ENCODE data around the gene NKIRAS2. TPM values are rescaled to one million over a fixed set of nuclear protein-coding genes. Genes with fewer than 3 reads are reported as not detected.

The NKIRAS2 gene
- total RNA-seq = 31.4 TPM

DNA sequence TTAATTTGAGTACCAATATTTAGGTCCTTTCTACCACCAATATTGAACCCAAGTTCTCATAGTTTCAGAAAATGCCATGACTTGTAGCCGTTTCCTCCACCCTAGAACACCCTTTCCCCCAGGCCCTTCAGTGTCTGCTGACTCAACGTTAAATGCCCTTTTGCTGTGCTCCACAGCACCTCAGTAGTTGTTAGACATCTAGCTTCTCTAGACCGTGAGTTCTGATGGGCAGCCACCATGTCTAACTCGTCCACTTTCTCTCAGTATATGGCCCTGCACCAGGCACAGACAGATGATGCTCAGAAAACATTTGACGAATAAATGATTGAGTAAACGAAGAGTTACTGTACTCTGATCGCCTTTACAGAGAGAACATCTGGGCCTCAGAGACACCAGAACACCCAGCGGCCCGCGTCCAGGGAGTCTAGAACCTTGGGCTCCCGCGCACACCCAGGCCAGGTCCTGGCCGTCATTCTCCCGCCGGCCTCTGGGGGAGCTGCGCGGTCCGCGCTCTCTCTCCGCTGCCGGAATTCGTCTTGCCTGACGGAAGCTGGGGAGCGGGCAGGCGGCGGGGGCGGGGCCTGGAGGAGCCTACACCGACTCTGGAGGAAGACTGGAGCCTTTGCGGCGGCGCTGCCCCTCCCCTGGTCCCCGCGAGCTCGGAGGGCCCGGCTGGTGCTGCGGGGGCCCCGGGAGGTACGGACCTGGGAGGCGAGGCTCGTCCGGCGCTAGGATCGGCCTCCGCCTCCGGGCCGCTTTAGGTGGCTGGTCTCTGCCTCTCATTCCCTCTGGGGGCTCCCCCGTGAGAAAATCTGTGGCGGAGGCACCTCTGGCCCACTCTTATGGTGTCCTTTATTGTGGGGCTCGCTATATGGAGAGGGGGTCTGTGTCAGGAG, at the start of gene NKIRAS2:
Gene NKIRAS2, plus strand, starts transcription at position 582 of the 896 bp plus-strand sequence. CDS start 1,488 bp downstream, outside the sequence.
- DNase-seq (ENCODE audit: low spot score in 2 of 2) = peak; percentile 89 to 94
- FAIRE-seq = no peak

DNA sequence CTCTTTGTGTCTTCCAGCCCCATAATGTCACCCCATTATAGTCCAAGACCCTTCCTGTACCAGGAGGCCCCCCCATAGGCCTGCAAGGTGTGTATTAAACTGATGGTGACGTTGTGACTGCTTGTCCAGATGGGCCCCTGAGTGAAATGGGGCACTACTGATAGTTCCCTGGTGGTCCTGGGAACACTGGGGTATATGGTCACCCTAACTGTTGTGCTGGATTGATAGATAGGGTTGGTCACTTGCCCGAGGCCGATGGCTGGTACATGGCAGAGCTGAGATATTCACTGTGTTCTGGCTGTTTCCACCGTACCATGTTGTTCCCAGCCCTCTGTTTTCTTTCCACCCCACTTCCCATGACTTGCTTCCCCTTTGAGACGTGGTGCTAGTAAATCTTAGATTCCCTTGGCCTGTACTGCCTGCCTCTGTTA, 49.0 kb upstream of the NKIRAS2 start:
- DNase-seq (ENCODE audit: low spot score in 2 of 2) (no peak), FAIRE-seq (no peak)

DNA sequence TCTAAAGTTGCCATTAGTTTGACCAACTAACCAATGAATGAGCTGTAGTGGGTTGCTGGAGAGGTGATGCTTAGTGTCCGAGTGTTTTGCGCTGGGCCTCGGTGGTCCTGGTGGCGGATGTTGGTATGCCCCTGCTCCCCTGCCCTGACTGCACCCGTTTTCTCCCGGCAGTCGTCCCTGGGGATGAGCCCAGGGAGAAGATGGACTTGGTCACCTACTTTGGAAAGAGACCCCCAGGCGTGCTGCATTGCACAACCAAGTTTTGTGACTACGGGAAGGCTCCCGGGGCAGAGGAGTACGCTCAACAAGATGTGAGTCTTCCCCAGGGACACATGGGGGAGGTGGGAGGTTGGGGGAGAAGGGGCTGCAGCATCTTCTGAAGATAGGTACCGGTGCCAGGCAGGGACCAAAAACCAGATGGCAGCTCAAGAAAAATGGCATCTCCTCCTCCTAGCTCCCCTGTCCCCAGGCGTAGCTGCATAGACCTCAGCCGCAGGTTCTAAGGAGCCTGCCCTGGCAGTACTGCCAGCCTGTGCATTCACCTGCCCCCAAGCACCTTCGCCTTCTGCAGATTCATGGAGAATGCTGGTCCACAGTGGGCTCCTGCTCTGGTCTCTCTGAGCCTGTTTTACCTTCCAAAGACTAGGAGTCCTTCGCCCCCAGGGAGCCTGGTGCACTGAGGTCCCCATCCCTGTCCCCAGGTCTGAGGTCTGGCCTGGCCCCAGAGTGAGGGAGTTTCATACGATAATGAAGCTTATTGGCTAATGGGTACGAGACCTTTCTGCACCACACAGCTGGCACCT, 48.0 kb upstream of the NKIRAS2 start:
- FAIRE-seq (no peak), DNase-seq (ENCODE audit: low spot score in 2 of 2) (no peak)

DNA sequence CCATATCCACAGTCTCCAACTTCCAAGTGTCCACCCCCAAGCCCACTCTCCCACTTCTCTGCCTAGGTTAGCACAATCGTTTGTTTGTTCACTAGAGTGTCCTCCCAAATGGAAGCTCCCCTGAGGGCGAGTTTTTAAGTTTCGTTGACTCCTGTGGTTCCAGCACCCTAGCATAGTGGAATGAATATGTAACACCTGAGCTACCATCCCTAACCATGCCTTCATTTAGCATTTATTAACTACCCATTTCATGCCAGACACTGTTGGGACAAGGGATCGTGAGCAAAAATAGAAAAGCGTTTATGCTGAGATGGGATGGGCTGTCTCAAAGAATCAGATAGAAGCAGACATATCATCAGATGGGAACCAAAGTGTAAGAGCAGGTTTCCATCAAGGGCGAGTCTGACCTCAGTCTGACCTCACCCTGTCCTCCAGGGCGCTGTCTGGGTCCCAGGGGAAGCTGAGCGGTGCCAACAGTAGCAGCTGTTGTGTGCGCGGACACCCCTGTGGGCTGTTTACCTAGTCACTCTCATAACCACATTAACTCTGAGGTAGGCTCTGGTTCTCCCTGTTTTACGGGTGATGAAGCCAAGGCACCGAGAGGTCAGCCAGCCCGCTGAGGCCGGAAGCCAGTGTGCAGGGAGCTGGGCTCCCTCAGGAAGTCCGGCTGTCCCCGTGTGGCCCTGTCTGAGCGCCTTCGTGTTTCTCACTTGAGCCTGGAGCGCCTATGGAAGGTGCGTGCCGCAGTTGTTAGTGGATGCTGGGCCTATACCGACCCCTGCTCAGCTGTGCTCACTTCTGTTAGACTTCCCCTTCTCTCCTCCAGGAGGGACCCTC, 47.1 kb upstream of the NKIRAS2 start:
- no peak for DNase-seq (ENCODE audit: low spot score in 2 of 2)
- FAIRE-seq = no peak

DNA sequence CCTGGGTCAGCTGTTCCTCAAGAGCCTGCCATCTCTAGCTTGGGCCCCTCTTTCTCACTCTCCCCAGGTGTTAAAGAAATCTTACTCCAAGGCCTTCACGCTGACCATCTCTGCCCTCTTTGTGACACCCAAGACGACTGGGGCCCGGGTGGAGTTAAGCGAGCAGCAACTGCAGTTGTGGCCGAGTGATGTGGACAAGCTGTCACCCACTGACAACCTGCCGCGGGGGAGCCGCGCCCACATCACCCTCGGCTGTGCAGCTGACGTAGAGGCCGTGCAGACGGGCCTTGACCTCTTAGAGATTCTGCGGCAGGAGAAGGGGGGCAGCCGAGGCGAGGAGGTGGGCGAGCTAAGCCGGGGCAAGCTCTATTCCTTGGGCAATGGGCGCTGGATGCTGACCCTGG, 46.5 kb upstream of the NKIRAS2 start:
- no peak for DNase-seq (ENCODE audit: low spot score in 2 of 2)
- no peak for FAIRE-seq

DNA sequence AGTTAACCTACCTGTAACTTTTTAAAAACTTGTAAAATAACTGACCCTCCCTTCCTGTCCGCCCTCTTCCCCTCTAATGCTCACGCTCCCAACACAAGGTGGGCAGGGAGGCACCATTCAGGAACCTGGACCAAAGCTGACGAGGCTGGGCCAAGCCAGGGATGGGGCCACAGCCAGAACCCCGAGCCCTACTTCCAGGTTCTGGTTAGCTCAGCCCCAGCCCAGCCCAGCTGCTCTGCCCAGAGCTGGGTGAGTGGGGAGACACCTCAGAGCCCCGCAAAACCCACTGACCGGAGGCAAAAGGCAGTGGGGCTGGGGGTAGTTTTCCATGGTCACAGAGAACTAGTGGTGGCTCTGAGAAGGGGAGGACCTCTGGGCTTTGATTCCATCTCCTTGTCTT, 45.9 kb upstream of the NKIRAS2 start:
- FAIRE-seq (no peak), DNase-seq (ENCODE audit: low spot score in 2 of 2) (no peak)

DNA sequence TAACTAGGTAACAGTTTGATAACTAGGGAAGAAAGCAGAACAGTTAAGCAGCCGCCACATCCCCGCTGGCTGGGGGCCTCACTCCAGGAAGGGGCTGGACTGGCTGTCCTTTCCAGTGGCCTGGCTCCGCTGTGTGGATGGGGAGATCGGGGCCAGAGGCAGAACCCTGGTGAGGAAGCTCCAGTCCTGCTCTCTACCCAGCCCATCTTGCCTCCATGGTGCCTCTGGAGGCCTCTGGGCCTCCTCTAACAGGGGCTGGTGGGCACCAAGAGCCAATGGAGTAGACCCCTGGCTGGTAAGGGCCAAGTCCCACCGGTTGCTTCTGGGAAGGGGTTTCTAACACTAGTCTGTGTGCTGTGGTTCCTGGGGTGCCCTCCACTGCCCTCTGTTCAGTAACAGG, 45.2 kb upstream of the NKIRAS2 start:
- no peak for DNase-seq (ENCODE audit: low spot score in 2 of 2)
- no peak for FAIRE-seq

DNA sequence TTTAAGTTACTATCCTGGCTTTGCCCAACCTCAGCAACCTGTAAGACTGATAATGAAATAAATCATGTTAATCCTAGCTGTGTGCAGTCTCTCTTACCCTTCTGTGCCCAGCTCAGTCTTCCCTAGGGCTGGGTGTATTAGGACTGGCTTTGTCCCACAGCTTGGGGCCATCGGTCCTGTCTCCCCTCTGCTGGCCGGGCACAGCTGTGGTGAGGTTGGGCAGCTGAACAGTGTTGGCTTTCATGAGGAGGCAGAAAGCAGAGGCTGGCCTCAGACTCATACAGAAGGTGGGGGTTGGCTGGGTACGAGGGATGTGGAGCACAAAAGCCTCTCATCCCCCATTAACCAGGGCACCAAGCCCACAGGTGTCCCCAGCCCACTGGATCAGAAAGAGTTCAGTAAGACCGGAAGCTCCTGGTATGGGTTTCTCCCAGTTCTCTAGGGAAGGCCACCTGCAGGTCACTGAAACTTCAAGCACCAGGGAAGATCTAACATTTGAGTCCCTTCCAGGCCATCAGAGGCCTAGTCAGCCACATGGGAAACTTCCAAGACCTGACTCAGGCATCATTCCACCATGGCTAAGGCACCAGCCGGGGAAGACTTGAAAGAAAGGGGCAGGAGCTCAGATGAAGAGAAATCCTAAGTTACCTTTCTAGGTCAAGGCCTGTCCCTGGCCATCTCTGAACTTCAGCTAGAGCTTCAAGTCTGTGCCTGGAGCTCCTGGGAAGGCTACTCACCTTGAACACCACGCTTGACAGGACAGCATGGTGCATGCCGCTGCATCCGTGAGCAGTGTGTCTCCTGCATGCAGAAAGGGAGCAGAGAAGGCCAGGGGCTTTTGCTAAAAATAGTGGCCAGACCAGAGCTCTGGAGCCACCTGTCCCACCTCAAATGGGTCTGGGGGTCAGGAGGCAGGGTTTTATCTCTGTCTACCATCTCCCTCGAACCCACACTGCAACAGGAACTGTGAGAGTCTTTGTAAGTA, 44.5 kb upstream of the NKIRAS2 start:
- no peak for FAIRE-seq
- peak in 1 of 2 donors; percentile 39 for DNase-seq (ENCODE audit: low spot score in 2 of 2)

DNA sequence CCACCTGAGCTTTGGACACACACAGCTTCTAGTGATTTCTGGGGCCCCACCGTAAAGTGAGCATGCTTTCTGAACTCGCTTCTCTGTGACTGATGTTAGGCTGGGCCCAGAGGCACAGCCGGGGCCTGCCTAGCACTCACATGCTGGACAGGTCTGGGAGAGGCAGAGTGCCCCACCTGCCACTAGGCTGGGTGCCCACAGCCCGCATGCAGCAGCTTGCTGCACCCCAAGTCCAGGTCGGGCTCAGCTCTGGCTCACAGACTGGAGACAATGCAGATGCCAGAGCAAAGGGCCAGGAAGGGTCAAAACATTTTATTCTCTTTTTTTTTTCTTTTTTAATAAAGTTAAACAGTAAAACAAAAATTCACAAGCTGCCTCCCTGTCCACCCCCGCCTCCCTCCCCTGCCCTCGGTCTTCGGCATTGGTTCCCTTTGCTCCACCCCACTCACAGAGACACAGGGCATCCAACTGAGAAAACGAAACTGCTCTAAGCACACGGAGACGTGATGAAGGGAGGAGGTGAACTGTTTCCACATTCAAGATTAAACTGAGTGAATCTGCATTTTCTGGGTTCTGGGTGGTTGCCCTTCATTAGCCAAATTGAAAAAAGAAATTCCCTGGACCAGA, 43.6 kb upstream of the NKIRAS2 start:
- FAIRE-seq (no peak), DNase-seq (ENCODE audit: low spot score in 2 of 2) (no peak)

DNA sequence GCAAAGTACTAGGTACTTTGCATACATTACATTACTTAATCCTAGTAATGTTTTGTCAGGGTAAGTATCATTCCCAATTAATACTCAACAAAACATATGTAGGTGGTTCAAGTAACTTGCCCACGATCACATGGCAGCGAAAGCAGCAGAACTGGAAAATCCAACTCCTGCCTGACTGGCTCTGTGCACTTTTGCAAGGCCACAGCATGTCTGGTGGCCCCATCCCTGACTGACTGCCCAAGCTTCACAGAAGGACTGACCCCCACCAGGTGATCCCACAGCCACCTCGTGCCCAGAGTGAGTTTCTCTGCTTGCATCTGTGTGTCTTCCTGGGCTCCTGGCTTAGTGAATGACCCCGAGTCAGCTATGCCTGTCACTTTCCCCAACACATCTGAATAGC, 41.9 kb upstream of the NKIRAS2 start:
- no peak for DNase-seq (ENCODE audit: low spot score in 2 of 2)
- FAIRE-seq = no peak

DNA sequence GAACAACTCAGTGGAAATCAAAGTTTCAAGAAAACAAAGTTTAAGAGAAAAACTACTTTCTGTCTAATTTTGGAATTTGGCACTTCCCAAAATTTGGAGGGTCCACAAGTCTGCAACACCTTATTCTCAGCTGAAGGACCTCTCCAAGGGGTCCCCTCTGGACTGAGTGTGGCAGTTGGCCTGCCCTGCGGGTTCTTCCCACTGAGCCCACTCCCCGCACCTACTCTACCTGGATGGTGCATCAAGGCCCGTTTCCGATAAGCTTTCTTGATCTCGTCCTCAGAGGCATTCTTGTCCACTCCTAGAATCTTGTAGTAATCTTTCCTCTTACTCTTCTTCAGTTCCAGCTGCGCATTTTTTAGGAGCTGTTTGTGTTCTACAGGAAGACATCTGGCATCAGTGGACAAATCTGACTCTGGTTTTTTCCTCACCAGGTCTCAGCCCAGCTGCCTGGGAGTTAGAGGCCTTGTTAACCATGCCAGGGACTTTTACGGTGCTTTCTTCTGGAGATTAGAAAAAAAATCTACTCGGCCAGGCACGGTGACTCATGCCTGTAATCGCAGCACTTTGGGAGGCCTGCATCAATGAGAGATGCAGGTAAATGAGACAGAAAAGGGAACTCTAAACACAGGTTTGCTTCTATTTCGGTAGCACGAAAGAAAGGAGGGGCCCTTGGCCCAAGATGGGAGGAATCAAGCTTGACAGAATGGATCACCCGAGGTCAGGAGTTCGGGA, 37.7 kb upstream of the NKIRAS2 start:
- FAIRE-seq = no peak

DNA sequence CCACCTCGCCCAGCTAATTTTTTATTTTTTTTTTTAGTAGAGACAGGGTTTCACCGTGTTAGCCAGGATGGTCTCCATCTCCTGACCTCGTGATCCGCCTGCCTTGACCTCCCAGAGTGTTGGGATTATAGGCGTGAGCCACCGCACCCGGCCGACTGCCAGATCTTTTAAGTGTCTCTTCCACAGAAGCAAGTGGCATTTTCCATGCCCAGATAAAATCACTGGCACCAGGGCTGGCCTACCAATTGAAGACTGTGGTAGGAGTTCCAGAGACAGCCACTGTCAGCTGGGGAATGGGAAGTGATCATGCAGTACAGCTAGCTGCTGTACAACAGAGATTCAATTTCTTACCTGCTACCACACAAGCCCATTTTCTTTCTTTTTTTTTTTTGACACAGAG, 35.4 kb upstream of the NKIRAS2 start:
- no peak for FAIRE-seq
- DNase-seq (ENCODE audit: low spot score in 2 of 2) = no peak

More for the DNA sequence above, 37.7 kb upstream of the NKIRAS2 start:
- DNase-seq (ENCODE audit: low spot score in 2 of 2) = no peak

DNA sequence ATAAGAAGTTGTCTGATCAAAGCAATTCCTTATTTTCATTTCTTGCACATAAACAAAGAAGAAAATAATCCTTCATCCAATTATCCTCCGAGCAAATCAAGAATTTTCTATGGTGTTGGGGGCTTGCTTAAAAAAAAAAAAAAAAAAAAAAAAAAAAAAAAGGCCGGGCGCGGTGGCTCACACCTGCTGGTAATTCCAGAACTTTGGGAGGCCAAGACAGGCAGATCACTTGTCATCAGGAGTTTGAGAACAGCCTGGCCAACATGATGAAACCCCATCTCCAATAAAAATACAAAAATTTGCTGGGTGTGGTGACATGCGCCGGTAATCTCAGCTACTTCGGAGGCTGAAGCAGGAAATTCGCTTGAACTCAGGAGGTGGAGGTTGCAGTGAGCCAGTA, 34.0 kb upstream of the NKIRAS2 start:
- FAIRE-seq = no peak
- DNase-seq (ENCODE audit: low spot score in 2 of 2) = no peak

DNA sequence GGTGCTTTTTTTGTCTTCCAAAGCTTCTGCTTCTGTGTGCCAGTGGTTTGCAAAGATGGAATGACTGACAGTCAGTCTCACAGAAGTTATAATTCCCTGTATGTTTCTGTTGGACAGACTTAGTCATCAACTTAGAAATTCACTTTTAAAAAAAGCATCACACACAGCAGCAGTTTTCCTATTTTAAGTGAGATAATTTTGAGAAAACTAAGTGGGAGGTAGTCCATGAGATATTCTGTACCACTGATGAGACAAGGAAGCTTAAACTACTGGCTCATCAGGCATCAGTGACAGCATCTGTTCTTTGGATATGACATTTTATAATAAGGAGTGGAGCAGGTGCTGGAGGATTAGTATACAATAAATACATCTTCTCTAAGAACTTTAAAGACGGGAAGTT, 33.3 kb upstream of the NKIRAS2 start:
- no peak for DNase-seq (ENCODE audit: low spot score in 2 of 2)
- FAIRE-seq = no peak

DNA sequence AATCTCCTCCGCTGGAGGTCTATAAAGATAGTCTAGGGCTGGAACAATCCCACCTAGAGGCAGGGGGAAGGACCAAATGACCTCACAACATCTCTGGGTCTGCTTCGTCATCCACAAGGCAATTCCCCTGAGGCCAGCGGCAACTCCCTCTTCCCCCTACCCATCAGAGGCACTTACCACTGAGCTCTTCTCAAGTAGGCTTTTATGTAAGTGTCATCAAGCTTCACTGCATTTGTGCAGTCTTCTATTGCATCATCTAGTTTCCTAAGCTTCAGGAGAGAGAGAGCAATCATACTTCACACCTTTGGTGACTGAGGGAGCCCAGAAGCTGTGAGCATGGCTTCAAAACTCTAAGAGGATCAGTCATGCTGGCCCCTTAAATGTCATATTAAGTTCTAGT, 32.2 kb upstream of the NKIRAS2 start:
- DNase-seq (ENCODE audit: low spot score in 2 of 2) (no peak), FAIRE-seq (no peak)

DNA sequence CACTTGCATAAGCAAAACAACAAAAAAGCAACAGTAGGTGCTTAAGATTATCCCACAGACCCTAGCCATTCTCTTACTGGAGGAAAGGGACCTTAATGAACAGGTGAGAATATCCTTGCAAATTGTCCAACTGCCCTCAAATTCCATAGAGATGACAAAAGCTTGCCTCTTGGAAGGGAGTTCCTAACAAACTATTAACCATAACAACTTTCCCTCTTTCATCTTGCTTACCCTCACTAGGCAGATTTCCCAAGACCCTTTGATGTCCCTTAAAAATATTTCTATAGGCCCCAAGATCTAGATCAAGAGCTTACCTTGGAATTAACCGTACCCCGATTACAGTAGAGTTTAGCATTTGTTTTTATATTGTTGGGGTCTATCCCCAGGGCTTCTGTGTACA, 31.5 kb upstream of the NKIRAS2 start:
- DNase-seq (ENCODE audit: low spot score in 2 of 2) = no peak
- no peak for FAIRE-seq

DNA sequence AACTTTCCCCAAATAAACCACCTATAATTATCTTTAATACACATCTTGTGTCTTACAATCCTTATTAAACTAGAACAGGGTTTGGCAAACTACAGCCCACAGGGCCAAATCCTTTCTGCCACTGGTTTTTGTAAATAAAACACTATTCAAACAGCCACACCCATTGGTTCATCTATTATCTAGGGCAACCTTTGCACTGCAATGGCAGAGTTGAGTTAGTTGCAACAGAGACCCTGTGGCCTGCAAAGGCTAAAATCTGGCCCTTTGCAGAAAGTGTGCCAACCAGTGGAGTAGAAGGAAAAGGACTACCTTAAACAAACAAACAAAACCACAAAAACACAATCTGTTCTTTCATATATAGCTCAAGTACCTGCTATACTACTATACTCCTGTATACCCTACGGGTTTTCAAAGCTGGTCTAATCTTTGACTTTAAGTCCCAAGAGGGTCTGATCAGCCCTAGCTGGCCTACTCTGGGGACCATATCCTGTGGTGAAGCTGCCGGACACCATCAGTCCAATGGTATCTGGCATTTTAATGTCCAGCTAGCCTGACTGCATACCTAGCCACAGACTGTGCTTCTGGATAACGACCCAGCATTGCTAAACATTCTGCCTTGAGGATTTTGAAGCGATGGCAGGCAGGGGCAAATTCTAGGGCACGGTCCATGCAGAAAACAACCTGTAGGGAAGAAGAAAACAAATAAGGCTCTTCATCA, 30.0 kb upstream of the NKIRAS2 start:
- no peak for FAIRE-seq
- DNase-seq (ENCODE audit: low spot score in 2 of 2) = no peak

DNA sequence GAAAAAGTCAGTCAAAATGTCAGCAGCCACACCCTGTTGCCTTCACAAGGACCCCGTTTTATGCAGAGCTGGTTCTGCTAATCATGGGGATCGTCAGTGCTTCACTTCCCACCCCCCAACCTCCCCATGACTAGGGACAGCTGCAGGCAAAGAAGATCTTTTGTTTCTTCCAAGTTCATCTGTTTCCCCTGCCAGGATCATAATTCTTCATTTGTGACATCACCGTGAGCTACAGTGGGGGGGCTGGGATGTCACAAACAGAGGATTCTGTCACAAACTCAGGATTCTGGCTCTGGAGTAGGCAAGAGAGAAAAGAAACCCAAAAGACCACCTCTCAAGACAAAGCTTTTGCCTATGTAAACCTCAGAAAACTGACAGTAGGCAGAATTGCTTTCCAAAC, 27.3 kb upstream of the NKIRAS2 start:
- peak; percentile 79 for FAIRE-seq
- no peak for DNase-seq (ENCODE audit: low spot score in 2 of 2)
